ENCODE results near the gene TRIM40.
"Not testable (repeated sequence)": the region's sequence is repeated elsewhere in the genome, so short reads cannot be mapped to it uniquely, and the experiment has no call there.

TRIM40 gene

GRCh38 chr6:30113841-30114240 is 22.1 kb upstream of the TRIM40 start:
- DNase-seq: no peak

GRCh38 chr6:30116724-30117123 is 19.2 kb upstream of the TRIM40 start:
- no peak for DNase-seq

- DNase-seq: not testable (repeated sequence)
Observed at GRCh38 chr6:30118691-30119090, 17.2 kb upstream of the TRIM40 start.

GRCh38 chr6:30121446-30122366 is 14.2 kb upstream of the TRIM40 start:
- DNase-seq: no peak

GRCh38 chr6:30122515-30122914 is 13.4 kb upstream of the TRIM40 start:
- DNase-seq: no peak

- DNase-seq: no peak
Observed at GRCh38 chr6:30127238-30128093, 8.5 kb upstream of the TRIM40 start.

GRCh38 chr6:30129265-30130178 is 6.4 kb upstream of the TRIM40 start:
- no peak for DNase-seq

- DNase-seq: no peak
Observed at GRCh38 chr6:30130179-30130679, 5.7 kb upstream of the TRIM40 start.

- peak; percentile 67 for DNase-seq
Observed at GRCh38 chr6:30130887-30131862, 4.8 kb upstream of the TRIM40 start.

GRCh38 chr6:30131947-30132497 is 3.9 kb upstream of the TRIM40 start:
- DNase-seq: no peak

GRCh38 chr6:30135147-30135546 is 793 bp upstream of the TRIM40 start:
- DNase-seq: no peak

- no peak for DNase-seq
Observed at GRCh38 chr6:30136570-30137286, 788 bp downstream of the TRIM40 start.

GRCh38 chr6:30140240-30140639 is 4.3 kb downstream of the TRIM40 start:
- DNase-seq: not testable (repeated sequence)

- no peak for DNase-seq
Observed at GRCh38 chr6:30142665-30143064, 6.7 kb downstream of the TRIM40 start.

- DNase-seq: no peak
Observed at GRCh38 chr6:30143780-30144179, 7.8 kb downstream of the TRIM40 start.

GRCh38 chr6:30144811-30145210 is 8.9 kb downstream of the TRIM40 start:
- DNase-seq: no peak

GRCh38 chr6:30145818-30146217 is 9.9 kb downstream of the TRIM40 start:
- peak; percentile 32 for DNase-seq

- DNase-seq: no peak
Observed at GRCh38 chr6:30147096-30147495, 11.2 kb downstream of the TRIM40 start.

GRCh38 chr6:30149234-30149633 is 13.3 kb downstream of the TRIM40 start:
- no peak for DNase-seq

- DNase-seq: no peak
Observed at GRCh38 chr6:30149858-30150550, 14.1 kb downstream of the TRIM40 start.
